ENCODE measurements around the gene HSF2. TPM values are rescaled to one million over a fixed set of nuclear protein-coding genes. Genes with fewer than 3 reads are reported as not detected.

The HSF2 gene
- total and polyA plus RNA-seq, 11 donors, result 13.1 to 38.7 (median 23.1) TPM

DNA sequence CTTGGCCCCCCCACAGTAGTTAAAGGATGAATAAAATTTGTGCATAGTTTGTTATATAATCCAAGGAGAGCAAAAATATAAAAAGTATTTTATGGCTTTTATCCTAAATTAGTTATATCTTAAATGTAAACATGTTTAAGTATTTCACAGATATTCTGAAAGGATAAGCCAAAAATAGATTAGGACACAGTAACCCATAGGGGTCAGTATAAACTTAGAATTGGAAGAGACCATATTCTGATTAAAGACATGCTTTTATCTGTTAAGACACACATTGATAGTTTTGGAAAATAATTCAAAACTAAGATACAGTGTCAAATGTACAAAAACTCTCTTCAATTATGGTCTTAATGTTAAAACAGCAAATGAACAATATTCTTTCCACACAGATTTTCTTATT lies 76.7 kb downstream of the HSF2 start:
- Histone ChIP-seq H3K27me3 (no peaks in the 10 kb centered on the region), H3K27ac (no peak overlapping the region), H3K9me3 (no peaks in the 10 kb centered on the region), H3K36me3 (no peaks in the 10 kb centered on the region), H3K4me3 (no peak overlapping the region), H3K4me1 (peaks cover 0 to 10% (median 3%) of the 10 kb centered on the region in 12 donors)
- no peak for TF ChIP-seq POLR2A (IDR thresholded peaks at IDR 0.05)
- TF ChIP-seq, protein P1, sequence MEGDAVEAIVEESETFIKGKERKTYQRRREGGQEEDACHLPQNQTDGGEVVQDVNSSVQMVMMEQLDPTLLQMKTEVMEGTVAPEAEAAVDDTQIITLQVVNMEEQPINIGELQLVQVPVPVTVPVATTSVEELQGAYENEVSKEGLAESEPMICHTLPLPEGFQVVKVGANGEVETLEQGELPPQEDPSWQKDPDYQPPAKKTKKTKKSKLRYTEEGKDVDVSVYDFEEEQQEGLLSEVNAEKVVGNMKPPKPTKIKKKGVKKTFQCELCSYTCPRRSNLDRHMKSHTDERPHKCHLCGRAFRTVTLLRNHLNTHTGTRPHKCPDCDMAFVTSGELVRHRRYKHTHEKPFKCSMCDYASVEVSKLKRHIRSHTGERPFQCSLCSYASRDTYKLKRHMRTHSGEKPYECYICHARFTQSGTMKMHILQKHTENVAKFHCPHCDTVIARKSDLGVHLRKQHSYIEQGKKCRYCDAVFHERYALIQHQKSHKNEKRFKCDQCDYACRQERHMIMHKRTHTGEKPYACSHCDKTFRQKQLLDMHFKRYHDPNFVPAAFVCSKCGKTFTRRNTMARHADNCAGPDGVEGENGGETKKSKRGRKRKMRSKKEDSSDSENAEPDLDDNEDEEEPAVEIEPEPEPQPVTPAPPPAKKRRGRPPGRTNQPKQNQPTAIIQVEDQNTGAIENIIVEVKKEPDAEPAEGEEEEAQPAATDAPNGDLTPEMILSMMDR (IDR thresholded peaks at IDR 0.05), result peak in 11 of 12 donors; percentile 5 to 58 (median 34)
- intact Hi-C loops (cut with DNase I), result loop anchor here in 7 of 10 donors (5.0 to 10.0 kb wide), 3 partner anchors 51 to 81 kb away; partner anchors contain the start of gene HSF2 (in 1 of the 7)
- ATAC-seq (no peak), DNase-seq (no peak)

DNA sequence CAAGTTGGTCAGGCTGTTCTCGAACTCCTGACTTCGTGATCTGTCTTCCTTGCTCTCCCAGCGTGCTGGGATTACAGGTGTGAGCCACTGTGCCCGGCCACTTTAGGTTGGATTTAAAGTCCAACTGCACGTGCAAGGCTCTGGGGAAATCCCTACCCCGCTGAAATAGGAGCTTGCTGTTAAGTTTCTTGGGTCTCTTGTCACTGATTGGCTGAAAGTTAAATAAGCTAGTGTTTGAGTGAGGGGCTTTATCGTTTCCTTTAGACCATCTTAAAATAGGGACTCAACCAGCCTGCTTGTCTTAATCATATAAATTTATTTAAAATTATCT lies 83.3 kb downstream of the HSF2 start:
- Histone ChIP-seq H3K4me1 (no peaks in the 10 kb centered on the region), H3K4me3 (no peak overlapping the region), H3K27ac (no peak overlapping the region), H3K36me3 (no peaks in the 10 kb centered on the region), H3K27me3 (no peaks in the 10 kb centered on the region), H3K9me3 (no peaks in the 10 kb centered on the region)
- DNase-seq (no peak), ATAC-seq (no peak)
- WGBS, 4 donors, result 65 to 80% (median 71%) methylated on average over 7 of the region's 7 CpGs
- intact Hi-C loops (cut with DNase I), result no loop called here
- no peak for TF ChIP-seq POLR2A (IDR thresholded peaks at IDR 0.05)
- TF ChIP-seq, protein P1 (IDR thresholded peaks at IDR 0.05), result no peak

Other genes with a start within 250 kb of the HSF2 start
- gene SERINC1, start 72.2 kb downstream of the HSF2 start, total RNA-seq, result 100 to 1,000 TPM; 158 to 208 (median 174) TPM
- gene SERINC1, start 72.2 kb downstream of the HSF2 start, polyA plus RNA-seq, result 100 to 1,000 TPM in 1 of 2 donors, 10 to 100 TPM in 1; 50.1 to 171 TPM
- under 1 TPM in 5 of 9 donors, not detected in 4; 0.27 to 0.96 (median 0.46) TPM for gene PKIB, start 210.8 kb downstream of the HSF2 start, total RNA-seq
- under 1 TPM; 0.50 to 0.72 TPM for gene PKIB, start 210.8 kb downstream of the HSF2 start, polyA plus RNA-seq

Measured in heart left ventricle (tissue), 16 donors.